GM19240 (cell line): ENCODE data around the gene CTDSPL.
"Not testable (repeated sequence)": the region's sequence is repeated elsewhere in the genome, so short reads cannot be mapped to it uniquely, and the experiment has no call there.

Experiments
- DNase-seq: peaks from one replicate; pipeline ENCODE4 v3.0.0; 2011; ENCODE audit warnings: low spot score; ENCODE audit not compliant: insufficient read length

The CTDSPL gene

GRCh38 chr3:37861620-37862041 lies at the start of gene CTDSPL:
Gene CTDSPL, plus strand, starts transcription at chr3:37861880. Its CDS starts 320 bp downstream, at chr3:37862200.
- DNase-seq = no peak

GRCh38 chr3:37812499-37812896 lies 49.2 kb upstream of the CTDSPL start:
- DNase-seq = no peak

- no peak for DNase-seq
These were observed 48.3 kb upstream of the CTDSPL start for GRCh38 chr3:37813403-37813802.

- DNase-seq = no peak
These were observed 47.1 kb upstream of the CTDSPL start for GRCh38 chr3:37814547-37814946.

GRCh38 chr3:37815156-37815555 lies 46.5 kb upstream of the CTDSPL start:
- not testable (repeated sequence) for DNase-seq

GRCh38 chr3:37816271-37816670 lies 45.4 kb upstream of the CTDSPL start:
- no peak for DNase-seq

GRCh38 chr3:37819591-37819990 lies 42.1 kb upstream of the CTDSPL start:
- DNase-seq = no peak

- no peak for DNase-seq
These were observed 41.4 kb upstream of the CTDSPL start for GRCh38 chr3:37820286-37820685.

- DNase-seq = no peak
These were observed 38.5 kb upstream of the CTDSPL start for GRCh38 chr3:37823189-37823588.

GRCh38 chr3:37824090-37824953 lies 37.4 kb upstream of the CTDSPL start:
- DNase-seq = no peak

GRCh38 chr3:37824954-37825328 lies 36.7 kb upstream of the CTDSPL start:
- DNase-seq = no peak

- DNase-seq = no peak
These were observed 35.8 kb upstream of the CTDSPL start for GRCh38 chr3:37825744-37826400.

- DNase-seq = no peak
These were observed 35.2 kb upstream of the CTDSPL start for GRCh38 chr3:37826502-37826901.

- no peak for DNase-seq
These were observed 34.7 kb upstream of the CTDSPL start for GRCh38 chr3:37826933-37827332.

GRCh38 chr3:37832480-37832879 lies 29.2 kb upstream of the CTDSPL start:
- DNase-seq = no peak

GRCh38 chr3:37833302-37834186 lies 28.1 kb upstream of the CTDSPL start:
- no peak for DNase-seq

- DNase-seq = no peak
These were observed 25.1 kb upstream of the CTDSPL start for GRCh38 chr3:37836589-37836988.

GRCh38 chr3:37847689-37848088 lies 14.0 kb upstream of the CTDSPL start:
- DNase-seq = no peak

GRCh38 chr3:37849146-37849923 lies 12.3 kb upstream of the CTDSPL start:
- no peak for DNase-seq

- DNase-seq = no peak
These were observed 9.6 kb upstream of the CTDSPL start for GRCh38 chr3:37852097-37852496.

- no peak for DNase-seq
These were observed 8.9 kb upstream of the CTDSPL start for GRCh38 chr3:37852771-37853170.
